GM19099 (cell line): ENCODE data around the gene DNAJB1.

Experiments
- POLR2A ChIP-seq: IDR thresholded peaks from 3 replicates; pipeline ENCODE4 v1.6.1; 2011; ENCODE audit warnings: low read depth; ENCODE audit not compliant: insufficient read length; ENCODE audit errors: extremely low read depth

Gene DNAJB1

GRCh38 chr19:14530506-14530905 lies 12.3 kb upstream of the DNAJB1 start:
- TF ChIP-seq POLR2A: no peak

DNA sequence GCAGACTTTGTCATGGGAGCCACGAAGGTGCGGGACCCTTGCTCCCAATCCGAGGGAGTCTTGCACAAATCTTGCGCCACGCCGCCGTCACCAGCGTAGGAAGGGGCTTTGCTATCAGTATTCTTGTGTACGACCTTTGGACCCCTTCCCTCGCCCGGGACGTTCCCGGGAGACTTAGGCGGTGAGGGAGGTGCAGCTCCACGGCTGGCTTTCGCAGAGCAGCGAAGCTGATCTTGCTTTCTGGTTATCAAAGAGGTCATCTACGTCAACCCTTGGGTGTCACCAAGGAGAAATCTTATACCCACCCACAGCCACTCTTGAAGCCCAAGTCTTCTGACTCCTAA lies 11.8 kb upstream of the DNAJB1 start:
- TF ChIP-seq POLR2A: no peak

- TF ChIP-seq POLR2A: peak; percentile 98
Measured at GRCh38 chr19:14529254-14530004, 11.2 kb upstream of the DNAJB1 start, which contains the start of gene TECR. TECR (plus strand) TSS chr19:14529594; CDS start chr19:14529697, 103 bp downstream.

DNA sequence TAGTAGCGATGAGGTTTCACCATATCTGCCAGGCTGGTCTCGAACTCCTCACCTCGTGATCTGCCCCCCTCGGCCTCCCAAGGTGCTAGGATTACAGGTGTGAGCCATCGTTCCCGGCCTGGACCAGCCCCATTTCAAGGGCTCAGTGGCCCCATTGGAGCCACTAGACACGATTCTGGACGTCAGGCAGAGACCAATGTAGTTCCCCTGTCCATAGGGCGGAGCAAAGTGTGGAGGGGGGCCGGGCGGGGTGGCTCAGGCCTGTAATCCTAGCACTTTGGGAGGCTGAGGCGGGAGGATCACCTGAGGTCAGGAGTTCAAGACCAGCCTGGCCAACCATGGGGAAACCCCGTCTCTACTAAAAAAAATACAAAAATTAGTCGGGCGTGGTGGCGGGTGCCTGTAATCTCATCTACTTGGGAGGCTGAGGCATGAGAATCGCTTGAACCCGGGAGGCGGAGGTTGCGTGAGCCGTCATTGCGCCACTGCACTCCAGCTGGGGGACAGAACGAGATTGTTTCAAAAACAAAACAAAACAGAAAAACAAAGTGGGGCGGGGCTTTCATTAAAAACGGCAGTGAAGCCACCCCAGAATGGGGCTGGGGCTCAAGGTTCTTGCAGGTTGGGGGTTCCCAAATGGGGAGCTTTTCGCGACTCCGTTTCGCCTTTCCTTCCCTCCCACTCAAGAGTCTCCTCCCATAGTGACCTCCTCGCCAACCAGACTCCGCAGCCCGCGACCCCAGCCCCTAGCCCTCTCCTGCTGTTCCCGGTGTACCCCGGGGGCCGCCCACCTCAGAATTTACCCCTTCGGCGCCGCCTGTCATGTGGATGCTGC lies 10.4 kb upstream of the DNAJB1 start:
- no peak for TF ChIP-seq POLR2A

- TF ChIP-seq POLR2A: no peak
Measured at GRCh38 chr19:14526423-14526822, 8.2 kb upstream of the DNAJB1 start.

- no peak for TF ChIP-seq POLR2A
Measured at GRCh38 chr19:14525729-14526128, 7.5 kb upstream of the DNAJB1 start.

- TF ChIP-seq POLR2A: no peak
Measured at GRCh38 chr19:14520543-14520942, 2.3 kb upstream of the DNAJB1 start.

GRCh38 chr19:14519860-14520407 lies 1.7 kb upstream of the DNAJB1 start:
- no peak for TF ChIP-seq POLR2A

DNA sequence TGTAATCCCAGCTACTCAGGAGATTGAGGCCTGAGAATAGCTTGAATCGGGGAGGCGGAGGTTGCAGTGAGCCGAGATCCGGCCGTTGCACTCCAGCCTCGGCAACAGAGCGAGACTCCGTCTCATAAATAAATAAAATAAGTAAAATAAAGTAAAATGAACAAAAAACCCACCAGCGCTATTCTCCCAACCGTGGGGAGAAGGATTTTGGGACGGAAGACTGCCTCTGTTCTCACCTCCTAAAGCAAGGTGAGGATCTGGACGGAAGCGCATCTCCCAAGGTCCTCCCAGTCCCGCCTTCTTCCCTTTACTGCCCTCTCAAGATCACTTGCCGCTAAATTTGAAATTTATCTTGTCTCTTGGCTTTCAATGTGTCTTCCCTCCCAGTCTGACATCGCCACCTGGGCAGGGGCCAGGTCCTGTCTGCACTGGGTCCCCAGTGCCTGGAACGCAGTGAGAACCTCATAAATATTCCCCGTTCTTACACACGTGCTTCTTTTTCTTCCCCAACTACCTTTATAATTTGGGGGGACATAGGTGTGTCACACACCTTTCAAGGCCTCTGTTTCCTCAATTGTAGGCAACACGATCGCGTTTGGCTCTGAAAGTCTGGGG lies 1.2 kb upstream of the DNAJB1 start:
- no peak for TF ChIP-seq POLR2A

DNA sequence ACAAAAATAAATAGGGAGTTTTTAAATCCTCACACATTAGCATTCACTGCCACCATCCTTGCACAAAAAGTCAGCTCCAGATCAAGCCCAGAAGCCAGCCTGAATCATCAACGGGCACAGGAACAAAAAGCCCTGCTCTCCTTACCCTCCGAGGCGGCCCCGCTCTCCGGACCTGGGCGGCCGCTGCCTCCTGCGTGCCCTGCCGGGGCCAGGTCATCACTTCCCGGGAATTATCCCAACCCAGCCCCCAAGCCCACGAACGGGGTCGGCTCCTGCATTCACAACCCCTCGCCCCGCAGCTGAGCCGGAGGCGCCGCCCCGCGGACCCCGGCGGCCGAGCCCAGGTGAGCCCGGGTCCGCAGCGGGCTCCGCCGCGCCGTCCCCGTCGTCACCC lies 754 bp downstream of the DNAJB1 start:
- no peak for TF ChIP-seq POLR2A

- TF ChIP-seq POLR2A: no peak
Measured at GRCh38 chr19:14516746-14517438, 1.3 kb downstream of the DNAJB1 start.

GRCh38 chr19:14516048-14516534 lies 2.1 kb downstream of the DNAJB1 start:
- no peak for TF ChIP-seq POLR2A

DNA sequence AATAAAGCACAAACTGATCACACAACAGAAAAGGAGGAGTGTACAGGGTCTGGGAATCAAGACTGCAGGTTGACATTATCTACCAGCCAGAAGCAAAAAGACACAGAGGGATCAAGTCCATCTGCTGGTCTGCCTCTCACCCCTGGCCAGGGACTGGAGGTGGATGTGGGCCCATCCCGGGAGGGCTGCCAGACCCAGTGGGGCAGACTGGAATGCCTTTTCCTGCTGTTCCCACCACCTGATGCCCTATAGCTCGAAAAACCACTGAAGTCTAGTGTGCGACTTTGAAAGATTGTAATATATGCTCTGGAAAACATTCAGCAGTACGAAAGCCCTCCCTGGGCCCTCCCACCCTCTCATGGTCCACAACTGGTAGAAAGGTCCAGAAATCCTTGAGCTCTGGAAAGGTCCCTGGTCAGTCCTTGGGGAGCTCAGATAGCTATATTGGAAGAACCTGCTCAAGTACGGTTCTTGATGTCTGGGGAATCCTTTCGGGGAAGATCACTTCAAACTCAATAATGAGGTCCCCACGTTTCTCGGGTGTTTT lies 2.6 kb downstream of the DNAJB1 start:
- no peak for TF ChIP-seq POLR2A

GRCh38 chr19:14514215-14514863 lies 3.9 kb downstream of the DNAJB1 start:
- TF ChIP-seq POLR2A: no peak
